Cardiac fibroblast (primary cell): ENCODE results near the gene CCDC88A.
"Not testable (repeated sequence)": the region's sequence is repeated elsewhere in the genome, so short reads cannot be mapped to it uniquely, and the experiment has no call there.

Experiments used
- DNase-seq, 2 donors: peaks; one replicate each; pipeline versions ENCODE4 v3.0.0 to v3.0.0-alpha.2; 2010; ENCODE audit warnings: low read depth in 2 of 2
- H3K4me3 ChIP-seq, 2 donors: replicated peaks in 1 of 2; 1 replicate in 1 of 2; 2 replicates in 1 of 2; pipeline ENCODE4 v1.5.1; 2011; ENCODE audit warnings: low read depth in 2 of 2, low read length in 2 of 2, mild to moderate bottlenecking in 2 of 2, moderate library complexity in 1 of 2
- TF ChIP-seq, protein P1 (sequence below): IDR thresholded peaks from one replicate; pipeline ENCODE4 v1.5.1; 2011; ENCODE audit warnings: low read depth, mild to moderate bottlenecking, low read length, inconsistent platforms

CCDC88A gene

DNA sequence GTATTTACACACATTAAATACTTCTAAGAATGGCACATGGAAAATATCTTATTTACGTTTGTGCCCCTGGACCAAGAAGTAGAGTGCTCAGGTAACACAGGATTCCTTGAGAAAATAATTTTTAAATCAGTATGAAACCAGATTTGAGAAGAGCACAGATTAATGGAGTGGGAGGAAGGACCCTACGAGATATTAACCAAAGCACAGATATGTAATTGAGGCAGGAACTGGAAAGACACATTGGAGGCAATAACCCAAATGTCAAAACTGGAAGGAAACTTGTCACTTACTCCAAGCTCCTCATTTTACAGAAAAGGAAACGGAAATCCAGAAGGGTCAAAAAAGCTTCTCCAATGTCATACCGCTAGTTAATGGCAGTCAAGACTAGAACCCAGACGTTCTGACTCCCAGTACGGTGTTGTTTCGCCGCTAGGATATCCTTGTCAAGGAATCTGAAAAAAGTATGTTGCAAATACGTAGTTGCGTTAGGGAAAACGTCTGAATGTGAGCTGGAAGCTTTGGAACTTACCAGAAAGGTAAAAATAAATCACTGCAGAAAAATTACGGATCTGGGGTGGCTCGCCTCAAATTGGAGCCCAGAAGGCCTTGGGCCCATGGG is 151.3 kb downstream of the CCDC88A start:
- TF ChIP-seq, protein P1, sequence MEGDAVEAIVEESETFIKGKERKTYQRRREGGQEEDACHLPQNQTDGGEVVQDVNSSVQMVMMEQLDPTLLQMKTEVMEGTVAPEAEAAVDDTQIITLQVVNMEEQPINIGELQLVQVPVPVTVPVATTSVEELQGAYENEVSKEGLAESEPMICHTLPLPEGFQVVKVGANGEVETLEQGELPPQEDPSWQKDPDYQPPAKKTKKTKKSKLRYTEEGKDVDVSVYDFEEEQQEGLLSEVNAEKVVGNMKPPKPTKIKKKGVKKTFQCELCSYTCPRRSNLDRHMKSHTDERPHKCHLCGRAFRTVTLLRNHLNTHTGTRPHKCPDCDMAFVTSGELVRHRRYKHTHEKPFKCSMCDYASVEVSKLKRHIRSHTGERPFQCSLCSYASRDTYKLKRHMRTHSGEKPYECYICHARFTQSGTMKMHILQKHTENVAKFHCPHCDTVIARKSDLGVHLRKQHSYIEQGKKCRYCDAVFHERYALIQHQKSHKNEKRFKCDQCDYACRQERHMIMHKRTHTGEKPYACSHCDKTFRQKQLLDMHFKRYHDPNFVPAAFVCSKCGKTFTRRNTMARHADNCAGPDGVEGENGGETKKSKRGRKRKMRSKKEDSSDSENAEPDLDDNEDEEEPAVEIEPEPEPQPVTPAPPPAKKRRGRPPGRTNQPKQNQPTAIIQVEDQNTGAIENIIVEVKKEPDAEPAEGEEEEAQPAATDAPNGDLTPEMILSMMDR = no peak
- peak overlapping the region; percentile 70 to 93 for H3K4me3 ChIP-seq
- DNase-seq = no peak

DNA sequence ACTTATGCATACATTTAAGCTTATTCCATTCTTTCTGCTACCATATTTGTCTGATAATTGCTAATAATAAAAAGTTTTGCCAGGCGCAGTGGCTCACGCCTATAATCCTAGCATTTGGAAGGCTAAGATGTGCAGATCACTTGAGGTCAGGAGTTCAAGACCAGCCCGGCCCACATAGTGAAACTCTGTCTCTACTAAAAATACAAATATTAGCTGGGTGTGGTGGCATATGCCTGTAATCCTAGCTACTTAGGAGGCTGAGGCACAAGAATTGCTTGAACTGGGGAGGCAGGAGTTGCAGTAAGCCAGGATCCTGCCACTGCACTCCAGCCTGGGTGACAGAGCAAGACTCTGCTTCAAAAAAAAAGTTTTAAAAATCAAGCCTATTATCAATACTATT is 160.1 kb downstream of the CCDC88A start:
- not testable (repeated sequence) for DNase-seq

DNA sequence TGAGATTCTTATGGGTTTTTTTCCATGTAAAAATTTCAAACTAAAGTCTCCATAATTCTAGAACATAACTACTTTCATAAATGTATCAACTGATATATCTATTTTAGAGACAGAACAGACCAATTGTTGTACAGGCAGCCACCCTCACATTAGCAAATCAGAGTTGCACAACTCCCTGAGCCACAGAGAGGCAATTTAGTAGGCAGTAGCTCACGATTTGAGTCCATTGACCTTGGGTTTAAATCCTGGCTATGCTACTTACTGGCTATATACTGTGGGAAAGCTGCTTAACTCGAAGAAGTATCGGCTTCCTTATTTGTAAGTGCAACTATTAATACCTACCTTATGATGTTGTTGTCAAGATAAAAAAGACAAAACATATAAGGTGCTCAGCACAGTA is 166.8 kb downstream of the CCDC88A start:
- TF ChIP-seq, protein P1 = no peak
- no peak overlapping the region for H3K4me3 ChIP-seq
- no peak for DNase-seq

More for the DNA sequence above, 160.1 kb downstream of the CCDC88A start:
- not testable (repeated sequence) for H3K4me3 ChIP-seq

DNA sequence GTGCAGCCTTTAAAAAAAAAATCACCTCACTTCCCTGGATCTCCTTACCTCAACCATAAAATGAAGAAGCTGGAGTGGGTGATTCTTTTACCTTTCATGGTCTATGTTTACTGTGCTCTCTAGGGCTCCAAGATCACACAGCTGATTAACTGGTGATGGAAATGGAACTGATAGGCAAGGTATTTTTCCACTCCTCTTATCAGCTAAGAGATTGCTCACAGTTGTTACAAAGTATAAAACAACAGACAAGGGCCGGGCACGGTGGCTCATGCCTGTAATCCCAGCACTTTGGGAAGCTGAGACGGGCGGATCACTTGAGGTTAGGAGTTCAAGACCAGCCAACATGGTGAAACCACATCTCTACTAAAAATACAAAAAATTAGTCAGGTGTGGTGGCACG is 172.6 kb downstream of the CCDC88A start:
- no peak for DNase-seq
- TF ChIP-seq, protein P1 = no peak
- H3K4me3 ChIP-seq = no peak overlapping the region

DNA sequence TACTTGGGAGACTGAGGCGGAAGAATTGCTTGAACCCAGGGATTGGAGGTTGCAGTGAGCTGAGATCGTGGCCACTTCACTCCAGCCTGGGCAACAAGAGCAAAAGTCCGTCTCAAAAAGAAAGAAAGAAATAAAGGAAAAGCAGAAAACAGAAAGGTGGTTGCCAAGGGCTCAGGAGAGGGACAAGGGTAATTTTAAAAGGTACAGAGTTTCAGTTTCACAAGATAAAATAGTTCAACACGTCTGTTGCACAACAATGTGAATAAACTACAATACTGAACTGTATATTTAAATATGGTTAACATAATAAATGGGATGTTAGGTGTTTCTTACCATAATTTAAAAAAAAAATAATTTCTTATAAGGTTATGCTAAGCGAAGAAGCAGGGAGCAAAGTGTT is 174.2 kb downstream of the CCDC88A start:
- DNase-seq = no peak
- TF ChIP-seq, protein P1 = no peak
- no peak overlapping the region for H3K4me3 ChIP-seq

DNA sequence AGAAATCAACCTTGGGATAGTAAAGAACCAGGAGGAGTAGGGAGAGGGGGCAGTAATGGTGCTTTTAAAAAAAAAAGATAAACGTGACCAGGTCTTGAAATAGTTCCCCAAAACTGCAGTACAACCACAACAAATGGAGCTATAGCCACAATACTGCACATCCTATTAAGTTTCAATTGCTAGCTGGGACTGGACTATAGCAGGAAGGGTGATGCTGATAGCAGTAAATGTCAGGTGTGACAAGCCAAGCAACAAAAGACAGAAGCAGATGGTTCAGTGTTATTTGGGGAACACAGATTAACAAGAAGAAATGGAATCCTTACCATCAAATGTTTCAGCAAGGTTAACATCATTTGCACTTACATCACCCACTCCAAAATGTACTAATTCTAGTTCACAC is 177.0 kb downstream of the CCDC88A start:
- no peak for DNase-seq
- H3K4me3 ChIP-seq = no peak overlapping the region
- TF ChIP-seq, protein P1 = no peak

DNA sequence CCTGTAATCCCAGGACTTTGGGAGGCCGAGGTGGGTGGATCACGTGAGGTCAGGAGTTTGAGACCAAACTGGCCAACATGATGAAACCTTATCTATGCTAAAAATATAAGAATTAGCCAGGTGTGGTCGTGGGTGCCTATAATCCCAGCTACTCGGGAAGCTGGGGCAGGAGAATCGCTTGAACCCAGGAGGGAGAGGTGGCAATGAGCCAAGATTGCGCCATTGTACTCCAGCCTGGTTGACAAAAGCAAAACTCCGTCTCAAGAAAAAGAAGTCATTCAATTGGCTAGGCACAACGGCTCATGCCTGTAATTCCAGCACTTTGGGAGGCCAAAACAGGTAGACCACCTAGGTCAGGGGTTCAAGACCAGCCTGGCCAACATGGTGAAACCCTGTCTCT is 178.1 kb downstream of the CCDC88A start:
- not testable (repeated sequence) for DNase-seq, H3K4me3 ChIP-seq

DNA sequence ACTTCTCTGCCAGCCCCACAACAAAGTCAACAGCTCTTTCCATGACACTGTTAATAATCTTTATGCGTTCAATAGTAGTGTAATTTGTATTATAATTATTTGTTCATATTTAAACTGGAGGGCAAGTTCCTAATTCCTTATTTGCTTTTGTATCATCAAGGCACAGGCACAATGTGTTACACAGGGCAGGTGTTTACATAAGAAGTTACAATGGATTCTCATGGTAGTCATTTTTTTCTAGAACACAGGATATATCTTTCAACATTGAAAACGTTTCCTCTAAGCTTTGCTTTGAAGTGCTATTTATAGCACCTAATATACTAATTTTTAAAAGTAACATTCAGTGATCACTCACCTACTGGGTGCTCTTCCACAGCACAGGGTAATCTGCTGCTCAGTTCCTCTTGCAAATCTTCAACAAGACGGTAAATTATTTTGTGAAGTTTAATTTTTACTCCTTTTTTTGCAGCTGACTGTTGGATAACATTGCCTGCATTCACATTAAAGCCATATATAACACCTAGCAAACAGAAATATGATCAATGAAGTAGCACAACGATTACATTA is 179.9 kb downstream of the CCDC88A start:
- H3K4me3 ChIP-seq = no peak overlapping the region
- DNase-seq = no peak
- TF ChIP-seq, protein P1 = no peak
